GM19438 (cell line): ENCODE data around the gene DGKD.
"Not testable (repeated sequence)": the region's sequence is repeated elsewhere in the genome, so short reads cannot be mapped to it uniquely, and the experiment has no call there.

Experiments used
- ATAC-seq: cut with Tn5 transposase; IDR thresholded peaks from one replicate; pipeline ENCODE4 v1.9.1; 2021; ENCODE audit warnings: low read depth; ENCODE audit not compliant: unreplicated experiment

Gene DGKD

GRCh38 chr2:233384015-233384414 is 29.7 kb downstream of the DGKD start:
- ATAC-seq = no peak

DNA sequence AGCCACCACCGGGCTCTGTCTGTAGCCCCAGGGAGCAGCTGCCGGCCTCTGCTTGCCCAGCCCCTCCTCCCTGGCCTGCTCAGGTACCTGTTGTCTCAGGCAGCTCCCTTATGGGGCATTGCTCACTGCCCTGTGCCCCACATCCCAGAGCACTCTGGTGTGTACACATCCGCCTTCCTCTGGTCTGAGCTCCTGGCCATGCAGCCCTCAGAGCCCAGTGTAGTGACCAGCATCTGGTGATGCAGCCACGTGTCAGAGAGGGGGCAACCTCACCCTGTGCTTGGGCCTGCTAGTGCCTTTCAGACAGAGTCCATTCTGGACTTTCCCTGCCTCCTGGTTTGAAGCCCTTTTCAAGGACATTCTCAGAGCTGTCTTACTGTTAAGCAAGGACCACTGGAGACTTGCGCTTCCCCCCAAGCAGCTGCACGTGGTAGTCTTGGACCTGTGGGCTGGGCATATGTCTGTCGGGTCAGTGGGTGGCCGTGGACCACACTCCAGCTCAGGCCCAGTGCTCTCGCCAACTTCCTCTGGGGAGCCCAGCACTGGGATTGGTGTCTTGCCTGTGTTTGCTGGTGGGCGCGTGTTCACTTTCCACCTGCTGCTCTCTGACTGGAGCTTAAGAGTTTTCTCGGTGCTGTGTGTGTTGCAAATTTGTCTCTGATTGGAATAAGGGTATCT is 30.7 kb downstream of the DGKD start:
- peak; percentile 25 for ATAC-seq

DNA sequence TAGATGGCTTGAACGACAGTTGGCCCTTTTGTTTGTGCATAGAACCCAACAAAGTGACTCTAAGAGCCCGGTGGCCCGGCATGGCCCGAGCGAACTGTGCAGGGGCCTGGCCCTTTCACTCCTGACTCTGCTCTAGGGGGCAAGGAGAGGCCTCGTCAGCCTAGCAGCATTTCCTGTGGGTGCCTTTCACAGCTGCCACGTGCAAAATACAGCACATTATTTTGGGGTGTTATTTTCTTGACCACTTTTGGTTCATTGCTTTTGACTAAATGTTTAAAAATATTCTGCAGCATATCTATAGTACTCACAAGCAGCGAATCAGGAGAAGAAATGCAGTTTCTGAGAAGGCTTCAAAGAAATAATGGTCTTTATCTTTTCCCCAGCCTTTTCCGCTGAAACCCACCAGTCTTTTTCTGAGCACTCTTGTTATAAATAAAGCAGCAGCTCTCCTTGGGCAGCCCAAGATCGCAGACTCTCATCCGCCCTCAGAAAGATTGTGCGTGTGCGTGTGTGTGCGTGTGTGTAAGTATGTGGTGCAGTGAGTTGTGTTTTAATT is 31.3 kb downstream of the DGKD start:
- peak; percentile 71 for ATAC-seq

GRCh38 chr2:233386382-233387041 is 32.2 kb downstream of the DGKD start:
- ATAC-seq = no peak

GRCh38 chr2:233387225-233387624 is 32.9 kb downstream of the DGKD start:
- no peak for ATAC-seq

- ATAC-seq = no peak
These were observed 33.6 kb downstream of the DGKD start for GRCh38 chr2:233387667-233388528.

DNA sequence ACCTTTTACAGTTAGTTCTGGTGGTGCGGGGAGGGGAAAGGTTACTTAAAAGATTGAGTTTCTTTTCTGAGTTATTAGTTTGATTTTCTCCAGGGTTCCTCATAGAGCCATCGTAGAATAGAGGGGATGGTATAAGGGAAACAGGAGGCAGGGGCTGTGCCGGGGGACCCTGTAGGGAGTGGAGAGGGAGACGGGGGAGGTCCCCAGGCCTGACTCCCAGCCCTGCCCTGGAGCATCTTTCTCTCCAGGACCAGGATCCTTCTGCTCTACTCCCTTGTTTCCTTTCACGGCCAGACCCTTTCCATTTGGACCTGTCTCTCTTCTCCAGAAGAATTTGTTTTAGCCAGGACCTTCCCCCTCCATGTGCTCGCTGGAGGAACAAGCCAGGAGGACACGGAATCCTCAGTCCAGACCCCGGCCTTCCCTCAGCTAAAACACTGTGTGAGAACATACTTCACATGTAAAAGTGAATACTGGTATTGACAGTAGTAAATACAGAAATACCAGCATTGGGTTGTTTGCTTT is 35.4 kb downstream of the DGKD start:
- no peak for ATAC-seq

DNA sequence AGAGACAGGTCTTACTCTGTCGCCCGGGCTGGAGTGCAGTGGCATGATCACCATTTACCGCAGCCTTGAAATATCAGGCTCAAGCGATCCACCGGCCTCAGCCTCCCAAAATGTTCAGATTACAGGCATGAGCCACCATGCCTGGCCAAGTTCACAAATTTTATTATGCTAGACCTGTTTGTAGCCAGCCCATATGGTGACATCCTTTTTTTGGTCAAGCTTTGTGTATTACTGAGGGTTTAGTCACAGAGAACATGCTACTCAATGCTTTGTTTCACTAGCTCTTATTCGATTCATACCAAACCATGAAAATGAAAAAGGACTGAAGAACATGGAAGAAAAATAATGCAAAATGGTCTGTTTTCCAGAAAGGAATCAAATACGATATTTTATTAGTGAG is 41.4 kb downstream of the DGKD start:
- no peak for ATAC-seq

DNA sequence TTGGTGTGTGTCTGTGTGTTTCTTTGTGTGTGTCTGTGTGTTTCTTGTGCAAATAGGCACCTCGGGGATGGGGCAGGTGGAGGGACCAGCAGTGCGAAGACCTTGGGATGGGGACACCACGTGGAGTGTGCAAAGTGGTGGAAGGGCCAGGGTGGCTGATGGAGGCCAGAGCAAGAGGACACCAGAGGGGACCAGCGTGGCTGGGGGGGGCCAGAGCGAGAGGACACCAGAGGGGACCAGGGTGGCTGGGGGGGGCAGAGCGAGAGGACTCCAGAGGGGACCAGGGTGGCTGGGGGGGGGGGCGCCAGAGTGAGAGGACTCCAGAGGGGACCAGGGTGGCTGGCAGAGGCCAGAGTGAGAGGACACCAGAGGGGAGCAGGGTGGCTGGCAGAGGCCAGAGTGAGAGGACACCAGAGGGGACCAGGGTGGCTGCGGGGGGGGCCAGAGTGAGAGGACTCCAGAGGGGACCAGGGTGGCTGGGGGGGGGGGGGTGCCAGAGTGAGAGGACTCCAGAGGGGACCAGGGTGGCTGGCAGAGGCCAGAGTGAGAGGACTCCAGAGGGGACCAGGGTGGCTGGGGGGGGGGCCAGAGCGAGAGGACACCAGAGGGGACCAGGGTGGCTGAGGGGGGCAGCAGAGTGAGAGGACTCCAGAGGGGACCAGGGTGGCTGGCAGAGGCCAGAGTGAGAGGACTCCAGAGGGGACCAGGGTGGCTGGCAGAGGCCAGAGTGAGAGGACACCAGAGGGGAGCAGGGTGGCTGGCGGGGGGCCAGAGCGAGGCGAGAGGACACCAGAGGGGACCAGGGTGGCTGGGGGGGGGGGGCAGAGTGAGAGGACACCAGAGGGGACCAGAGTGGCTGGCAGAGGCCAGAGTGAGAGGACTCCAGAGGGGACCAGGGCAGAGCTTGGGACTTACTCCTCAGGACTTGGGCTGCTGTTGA is 42.7 kb downstream of the DGKD start:
- ATAC-seq = not testable (repeated sequence)

DNA sequence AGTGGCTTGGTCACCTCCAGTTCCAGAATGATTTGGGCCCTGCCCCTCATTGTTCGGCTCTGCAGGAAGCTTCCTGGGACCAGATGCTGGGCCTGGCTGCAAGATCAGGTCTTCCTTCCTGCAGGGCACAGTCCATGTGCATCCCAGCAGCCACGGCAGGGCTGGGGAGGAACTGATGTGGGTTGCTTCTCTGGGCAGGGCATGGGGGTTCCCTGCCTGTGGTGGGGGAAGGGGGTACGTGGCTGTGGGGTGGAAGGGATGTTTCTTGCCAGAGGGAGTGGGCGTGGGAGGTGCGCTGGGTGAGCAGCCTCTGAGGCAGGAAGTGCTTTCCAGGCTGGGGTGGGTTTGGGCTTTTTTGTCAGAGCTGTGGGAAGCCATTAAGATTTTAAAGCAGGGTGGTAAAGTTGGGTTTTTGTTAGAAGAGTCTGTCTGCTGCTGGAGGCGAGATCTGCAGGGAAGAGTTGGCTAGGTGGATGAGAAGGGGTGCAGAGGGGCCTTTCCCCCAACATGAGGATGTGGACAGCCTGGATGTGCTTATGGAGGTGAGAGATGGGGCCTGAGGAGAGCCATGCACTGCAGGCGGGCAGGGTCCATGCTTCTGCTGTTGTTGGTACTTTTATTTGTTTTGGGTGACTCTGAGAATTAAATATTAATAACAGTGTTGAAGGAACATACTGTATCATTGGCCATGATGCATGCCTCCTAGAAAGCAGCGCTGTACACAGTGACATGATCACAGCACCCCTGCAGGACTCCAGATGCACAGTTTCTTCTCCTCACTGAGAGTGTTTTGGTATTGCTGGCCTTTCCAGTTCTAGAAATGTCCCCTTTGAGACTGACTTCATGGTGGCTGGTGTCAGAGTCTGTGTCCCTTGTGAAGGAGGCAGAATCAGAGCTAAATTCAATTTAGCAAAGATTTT is 45.3 kb downstream of the DGKD start:
- ATAC-seq = no peak

DNA sequence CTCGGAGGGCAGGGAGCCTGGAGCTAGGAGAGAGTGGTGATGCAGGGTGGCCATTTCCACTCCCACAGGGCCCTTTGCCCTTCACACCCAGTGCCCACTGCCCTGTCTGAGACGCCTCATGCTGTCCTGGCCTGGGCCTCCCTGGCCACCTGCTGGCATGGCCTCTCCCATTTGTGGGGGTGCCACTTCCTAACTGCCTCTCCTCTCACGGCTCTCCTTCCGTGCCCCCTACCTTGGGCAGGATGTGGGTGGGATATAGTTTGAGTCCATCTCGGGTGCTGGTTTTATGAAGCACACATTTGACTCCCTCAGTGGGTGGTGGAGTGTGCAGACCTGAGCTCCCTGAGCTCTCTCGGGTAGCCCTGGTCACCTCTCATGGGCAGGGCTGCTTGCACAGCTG is 46.0 kb downstream of the DGKD start:
- no peak for ATAC-seq

GRCh38 chr2:233400961-233401360 is 46.7 kb downstream of the DGKD start:
- ATAC-seq = no peak

DNA sequence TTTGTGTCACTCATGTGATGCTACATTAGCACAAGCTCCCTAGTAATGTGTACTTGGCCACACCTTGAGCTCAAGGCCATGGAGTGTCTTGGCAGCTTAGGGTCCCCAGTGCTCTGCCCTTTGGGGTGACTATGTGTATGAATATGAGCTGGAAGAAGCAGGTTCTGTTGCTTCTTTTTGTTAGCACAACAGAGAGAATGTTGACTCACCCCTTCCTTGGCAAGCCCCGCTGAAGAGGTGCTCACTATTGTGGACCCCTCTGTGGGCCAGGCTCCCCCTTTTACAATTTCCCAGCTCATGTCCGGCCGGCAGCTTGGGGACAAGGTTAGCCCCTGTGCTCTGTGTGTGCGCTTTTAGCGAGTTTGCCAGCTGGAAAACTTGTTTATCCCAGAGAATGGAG is 48.1 kb downstream of the DGKD start:
- no peak for ATAC-seq

DNA sequence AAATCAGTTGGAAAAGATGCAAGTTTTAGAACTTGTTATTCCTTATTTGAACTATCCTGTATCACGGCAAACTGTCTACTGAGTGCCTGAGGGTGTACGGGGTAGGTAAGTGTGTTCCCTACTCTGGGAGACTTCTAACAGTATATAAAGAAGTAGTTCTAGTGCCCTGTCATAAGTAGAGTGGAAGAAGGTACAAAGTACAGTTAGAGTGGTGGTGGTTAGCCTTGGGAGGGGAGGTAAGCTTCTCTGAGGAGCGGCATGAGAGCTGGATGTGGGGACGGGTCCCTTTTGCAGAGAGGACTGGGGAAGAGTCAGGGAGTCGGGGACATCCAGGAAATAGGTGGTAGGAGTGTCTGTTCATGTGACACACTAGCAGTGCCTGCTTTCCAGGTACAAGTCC is 48.5 kb downstream of the DGKD start:
- no peak for ATAC-seq

- ATAC-seq = no peak
These were observed 49.9 kb downstream of the DGKD start for GRCh38 chr2:233404222-233404621.

DNA sequence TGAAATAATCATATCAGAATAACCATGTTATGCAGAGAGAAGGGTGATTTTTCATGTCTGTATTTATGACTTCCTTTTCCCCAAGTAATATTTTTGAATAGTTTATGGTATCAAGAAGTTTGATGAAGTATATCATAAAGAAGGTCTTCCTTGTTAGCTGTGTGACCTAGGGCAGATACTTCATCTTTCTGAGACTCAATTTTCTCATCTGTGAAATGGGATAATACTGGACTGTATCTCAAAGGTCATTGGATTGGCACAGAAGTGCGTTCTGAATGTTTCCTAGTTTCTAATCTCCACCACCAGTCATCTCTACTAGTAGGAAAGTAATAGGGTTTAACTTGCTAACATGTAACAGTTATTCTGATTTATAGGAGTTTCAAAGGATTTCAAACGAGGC is 52.6 kb downstream of the DGKD start:
- no peak for ATAC-seq

DNA sequence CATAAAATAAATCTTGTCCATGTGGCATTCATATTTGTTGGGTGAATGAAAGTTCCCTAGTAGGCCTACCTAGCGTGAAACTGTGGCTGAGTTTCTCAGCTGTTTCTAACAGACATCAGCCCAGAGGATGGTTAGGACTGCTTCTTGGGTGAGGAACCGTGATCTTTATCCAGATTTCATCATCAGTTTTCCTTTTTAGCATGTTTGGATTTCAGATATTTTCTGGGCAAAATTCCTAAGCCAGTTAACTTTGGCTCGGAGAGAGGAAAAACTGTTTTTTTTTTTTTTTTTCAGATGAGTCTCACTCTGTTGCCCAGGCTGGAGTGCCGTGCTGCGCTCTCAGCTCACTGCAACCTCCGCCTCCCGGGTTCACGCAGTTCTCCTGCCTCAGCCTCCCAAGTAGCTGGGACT is 53.5 kb downstream of the DGKD start:
- no peak for ATAC-seq

DNA sequence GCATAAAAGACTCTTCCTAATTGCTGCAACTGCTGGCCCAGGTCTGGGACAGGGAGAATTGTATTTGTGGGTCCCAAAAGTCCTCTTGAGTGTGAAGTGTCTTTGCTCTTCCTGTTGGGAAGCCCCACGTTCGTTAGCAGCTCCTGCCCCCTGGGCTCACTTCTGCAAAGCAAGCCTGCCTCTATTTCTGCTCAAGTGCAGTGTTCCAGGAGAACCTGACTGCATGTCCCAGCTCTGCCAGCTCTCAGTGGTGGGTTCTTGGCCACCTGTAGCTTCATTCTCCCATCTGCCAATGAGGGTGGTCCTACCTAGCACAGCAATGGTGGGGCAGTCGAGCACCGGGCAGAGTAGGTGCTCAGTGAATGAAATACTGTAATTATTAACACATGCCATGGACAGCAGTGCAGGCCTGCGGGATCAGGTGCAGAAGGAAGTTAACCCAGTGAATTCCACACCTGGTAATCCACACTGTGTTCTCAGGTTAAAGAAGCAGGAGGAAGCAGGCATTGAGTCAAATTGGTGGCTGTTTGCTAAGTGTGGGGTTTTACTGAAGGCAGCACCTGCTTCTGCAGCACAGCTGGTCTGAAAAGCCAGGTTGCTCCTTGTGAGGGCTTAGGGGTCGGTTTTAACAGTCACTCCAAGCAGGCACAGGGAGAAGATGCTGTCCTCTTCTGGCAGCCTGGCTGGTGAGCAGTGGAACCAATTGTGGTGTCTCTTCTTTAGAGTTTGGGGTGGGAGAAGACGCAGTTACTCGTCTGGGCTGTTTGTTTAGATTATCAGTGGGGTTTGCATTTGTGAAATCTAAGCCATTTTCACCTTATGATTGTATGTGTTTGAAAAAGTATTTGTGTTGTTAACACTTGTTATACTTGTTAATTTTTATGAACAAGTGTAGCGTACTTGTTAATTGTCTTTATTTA is 54.3 kb downstream of the DGKD start:
- ATAC-seq = no peak
